Activated T-cell treated with anti-CD3 and anti-CD28 coated beads for 24 hours (primary cell): ENCODE data around the gene LTA4H.

ENCODE experiments used
- DNase-seq: peaks from one replicate; pipeline ENCODE4 v3.0.0-alpha.2; 2020; ENCODE audit warnings: low read depth

The LTA4H gene

DNA sequence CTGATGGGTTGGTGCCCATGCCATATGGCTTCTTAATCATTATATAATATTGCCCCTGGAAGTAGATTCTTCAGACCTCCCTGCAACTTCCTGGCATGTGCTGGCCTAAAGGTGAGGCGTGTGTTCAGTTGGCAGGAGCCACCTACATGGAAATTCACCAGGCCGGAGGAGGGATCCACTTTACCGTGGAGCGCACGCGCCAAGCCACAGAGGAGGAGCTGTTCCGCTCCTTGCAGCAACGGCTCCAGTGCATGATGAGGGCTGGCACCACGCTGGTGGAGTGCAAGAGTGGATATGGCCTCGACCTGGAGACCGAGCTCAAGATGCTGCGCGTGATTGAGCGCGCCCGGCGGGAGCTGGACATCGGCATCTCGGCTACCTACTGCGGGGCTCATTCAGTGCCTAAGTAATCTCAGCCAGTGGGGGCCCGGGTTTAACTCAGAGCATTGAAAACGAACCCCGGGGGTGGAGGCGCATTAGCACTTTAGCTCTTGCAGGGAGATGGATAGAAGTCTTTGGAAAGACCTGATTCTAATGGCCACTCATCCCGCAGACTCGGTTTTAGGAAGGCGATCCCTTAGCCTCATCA, 78.7 kb downstream of the LTA4H start:
- DNase-seq = no peak

DNA sequence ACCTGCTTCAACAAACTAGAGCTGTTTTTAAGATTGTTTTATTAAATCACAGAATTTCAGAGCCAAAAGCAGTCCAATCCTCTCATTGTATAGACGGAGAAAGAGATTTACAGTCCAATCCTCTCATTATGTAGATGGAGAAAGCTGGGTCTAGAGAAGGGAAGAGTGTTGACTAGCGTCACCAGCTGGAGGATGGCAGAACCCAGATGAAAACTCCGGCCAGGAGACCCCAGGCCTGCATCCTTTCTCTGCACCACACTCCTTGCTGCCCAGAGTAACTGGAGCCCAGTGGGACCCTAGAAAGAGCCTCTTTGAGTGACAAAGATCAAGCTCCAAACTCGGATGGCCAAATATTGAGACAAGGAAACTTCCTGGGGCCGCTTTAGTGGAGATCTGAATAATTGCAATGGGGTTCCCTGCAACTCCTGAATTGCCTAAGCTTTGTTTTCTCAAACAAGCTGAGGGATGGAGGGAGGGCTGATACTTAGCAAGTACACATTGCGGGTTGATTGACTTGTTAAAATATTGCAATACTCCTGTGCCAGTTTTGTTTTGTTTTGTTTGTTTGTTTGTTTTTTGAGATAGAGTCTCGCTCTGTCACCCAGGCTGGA, 79.7 kb downstream of the LTA4H start:
- no peak for DNase-seq

DNA sequence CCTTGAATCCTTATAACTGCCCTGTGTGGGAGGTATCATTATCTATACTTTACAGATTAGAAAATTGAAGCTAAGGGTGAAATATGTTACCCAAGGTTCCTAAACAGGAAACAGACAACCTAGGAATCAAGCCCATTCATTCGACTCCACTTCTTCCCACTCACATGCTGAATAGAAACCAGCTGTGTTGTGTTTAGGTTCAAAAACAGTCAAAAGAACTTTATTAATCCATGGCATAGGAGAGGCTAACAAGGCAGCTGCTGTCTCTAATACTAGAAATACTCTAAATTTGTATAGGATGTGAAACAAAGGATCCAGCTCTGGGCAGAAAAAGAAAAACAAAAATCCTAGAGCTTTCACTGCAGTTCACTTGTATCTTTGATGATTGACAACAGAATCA, 82.4 kb downstream of the LTA4H start:
- no peak for DNase-seq

DNA sequence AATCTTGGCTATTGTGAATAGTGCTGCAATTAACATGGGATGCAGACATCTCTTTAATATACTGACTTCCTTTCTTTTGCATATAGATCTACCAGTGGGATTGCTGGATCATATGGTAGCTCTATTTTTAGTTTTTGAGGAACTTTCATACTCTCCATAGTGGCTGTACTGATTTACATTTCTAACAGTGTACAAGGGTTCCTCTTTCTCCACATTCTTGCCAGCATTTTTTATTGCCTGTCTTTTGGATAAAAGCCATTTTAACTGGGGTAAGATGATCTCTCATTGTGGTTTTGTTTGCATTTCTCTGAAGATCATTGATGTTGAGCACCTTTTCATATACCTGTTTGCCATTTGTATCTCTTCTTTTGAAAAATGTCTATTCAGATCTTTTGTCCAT, 83.9 kb downstream of the LTA4H start:
- DNase-seq = no peak
